KMS-11 (cell line): ENCODE data around the gene STT3B.

Experiments used
- H2AFZ ChIP-seq: fragments of 200-600 bp; sonication (generic); 2 replicates; pipeline ENCODE4 v1.6.1; 2016; ENCODE audit warnings: antibody characterized with exemption, mixed run types, low read depth
- H3K27ac ChIP-seq: fragments of 200-600 bp; sonication (generic); 2 replicates; pipeline ENCODE4 v1.6.1; 2016; ENCODE audit warnings: mild to moderate bottlenecking, mixed run types
- H3K27me3 ChIP-seq: fragments of 200-600 bp; sonication (generic); 2 replicates; pipeline ENCODE4 v1.6.1; 2017; ENCODE audit warnings: mild to moderate bottlenecking, low read depth, mixed run types, moderate library complexity; ENCODE audit not compliant: insufficient read depth
- H3K36me3 ChIP-seq: fragments of 200-600 bp; sonication (generic); 2 replicates; pipeline ENCODE4 v1.6.1; 2017; ENCODE audit warnings: mild to moderate bottlenecking, mixed run types; ENCODE audit not compliant: insufficient read depth
- H3K4me1 ChIP-seq: fragments of 200-600 bp; sonication (generic); 2 replicates; pipeline ENCODE4 v1.6.1; 2016; ENCODE audit warnings: mild to moderate bottlenecking, low read depth, mixed run types; ENCODE audit not compliant: poor library complexity, severe bottlenecking
- H3K4me2 ChIP-seq: fragments of 200-600 bp; sonication (generic); 2 replicates; pipeline ENCODE4 v1.7.0; 2016; ENCODE audit warnings: mild to moderate bottlenecking, mixed run types
- H3K4me3 ChIP-seq: fragments of 200-600 bp; sonication (generic); IDR thresholded peaks from 2 replicates; pipeline ENCODE4 v1.6.1; 2017; ENCODE audit warnings: low read depth, low read length, mixed read lengths; ENCODE audit not compliant: insufficient read depth
- H3K79me2 ChIP-seq: fragments of 200-600 bp; sonication (generic); 2 replicates; pipeline ENCODE4 v1.6.1; 2016; ENCODE audit warnings: low read depth, mixed run types; ENCODE audit not compliant: insufficient read depth
- H3K9ac ChIP-seq: fragments of 200-600 bp; sonication (generic); 2 replicates; pipeline ENCODE4 v1.6.1; 2016; ENCODE audit warnings: mild to moderate bottlenecking, mixed run types
- H4K20me1 ChIP-seq: fragments of 200-600 bp; sonication (generic); 2 replicates; pipeline ENCODE4 v1.6.1; 2016; ENCODE audit warnings: mild to moderate bottlenecking, mixed run types; ENCODE audit not compliant: insufficient read depth
- CTCF ChIP-seq: fragments of 200-600 bp; sonication (generic); conservative IDR thresholded peaks from 2 replicates; pipeline ENCODE4 v1.6.1; 2017; ENCODE audit warnings: low read depth, mild to moderate bottlenecking, antibody characterized with exemption, low read length, moderate library complexity, mixed read lengths

The STT3B gene

GRCh38 chr3:31572236-31573004 lies 39.7 kb downstream of the STT3B start:
- Histone ChIP-seq H3K4me3 (no peak overlapping the region), H4K20me1 (peaks cover 12% of the 10 kb centered on the region), H3K27me3 (no peaks in the 10 kb centered on the region), H3K36me3 (no peaks in the 10 kb centered on the region), H3K9ac (no peak overlapping the region), H3K79me2 (peaks cover 79% of the 10 kb centered on the region), H3K27ac (no peak overlapping the region), H3K4me2 (no peak overlapping the region), H2AFZ (no peak overlapping the region), H3K4me1 (peaks cover 35% of the 10 kb centered on the region)
- no peak for TF ChIP-seq CTCF

- peaks cover 74% of the 10 kb centered on the region for H3K79me2 ChIP-seq
- H3K27me3 ChIP-seq, result no peaks in the 10 kb centered on the region
- peaks cover 11% of the 10 kb centered on the region for H4K20me1 ChIP-seq
- H3K9ac ChIP-seq, result no peak overlapping the region
- H3K4me3 ChIP-seq, result no peak overlapping the region
- no peaks in the 10 kb centered on the region for H3K36me3 ChIP-seq
- H3K4me1 ChIP-seq, result peaks cover 43% of the 10 kb centered on the region
- H3K27ac ChIP-seq, result no peak overlapping the region
- no peak overlapping the region for H2AFZ ChIP-seq
- no peak overlapping the region for H3K4me2 ChIP-seq
- TF ChIP-seq CTCF, result no peak
Observed at GRCh38 chr3:31573036-31573779, 40.5 kb downstream of the STT3B start.

GRCh38 chr3:31575448-31575847 lies 42.7 kb downstream of the STT3B start:
- Histone ChIP-seq H3K4me1 (peaks cover 44% of the 10 kb centered on the region), H3K9ac (no peak overlapping the region), H3K27me3 (no peaks in the 10 kb centered on the region), H3K4me3 (no peak overlapping the region), H4K20me1 (peaks cover 7% of the 10 kb centered on the region), H3K79me2 (peaks cover 62% of the 10 kb centered on the region), H2AFZ (no peak overlapping the region), H3K36me3 (no peaks in the 10 kb centered on the region), H3K27ac (no peak overlapping the region), H3K4me2 (no peak overlapping the region)
- TF ChIP-seq CTCF, result no peak

- H3K27me3 ChIP-seq, result no peaks in the 10 kb centered on the region
- peaks cover 7% of the 10 kb centered on the region for H4K20me1 ChIP-seq
- no peaks in the 10 kb centered on the region for H3K36me3 ChIP-seq
- H3K79me2 ChIP-seq, result peaks cover 58% of the 10 kb centered on the region
- no peak overlapping the region for H3K4me2 ChIP-seq
- no peak overlapping the region for H2AFZ ChIP-seq
- peaks cover 50% of the 10 kb centered on the region for H3K4me1 ChIP-seq
- H3K4me3 ChIP-seq, result no peak overlapping the region
- TF ChIP-seq CTCF, result no peak
- H3K9ac ChIP-seq, result no peak overlapping the region
- no peak overlapping the region for H3K27ac ChIP-seq
Observed at GRCh38 chr3:31576521-31576920, 43.8 kb downstream of the STT3B start.
